Mammary epithelial cell (primary cell): ENCODE results near the gene NANP.

Experiments used
- CTCF ChIP-seq, 2 donors: IDR thresholded peaks in 1 of 2; conservative IDR thresholded peaks in 1 of 2; 2 replicates each; pipeline ENCODE4 v1.5.1; 2011 to 2012; ENCODE audit warnings: inconsistent platforms in 2 of 2, low read length in 2 of 2, mild to moderate bottlenecking in 2 of 2, control low read depth in 1 of 2, low read depth in 1 of 2; ENCODE audit not compliant: insufficient read depth in 1 of 2; ENCODE audit errors: extremely low read depth in 1 of 2
- EZH2 ChIP-seq: IDR thresholded peaks from 2 replicates; pipeline ENCODE4 v1.6.1; 2012; ENCODE audit warnings: low read length, inconsistent platforms, borderline replicate concordance

GRCh38 chr20:25573288-25574251 is 50.2 kb downstream of the NANP start:
- TF ChIP-seq CTCF (conservative IDR thresholded peaks at IDR 0.05 in 1 of 2, IDR thresholded peaks at IDR 0.05 in 1 of 2; ENCODE audit: extremely low read depth in 1 of 2, insufficient read depth in 1 of 2, low read depth in 1 of 2, low read length in 2 of 2) = no peak
- no peak for TF ChIP-seq EZH2
